ENCODE measurements around the gene BMP8A. TPM values are rescaled to one million over a fixed set of nuclear protein-coding genes. Genes with fewer than 3 reads are reported as not detected.
"Not testable (repeated sequence)": the region's sequence is repeated elsewhere in the genome, so short reads cannot be mapped to it uniquely, and the experiment has no call there.

Gene BMP8A
- total and polyA plus RNA-seq, 2 donors from 2014 or later: 1.2 TPM; not detected in 1

DNA sequence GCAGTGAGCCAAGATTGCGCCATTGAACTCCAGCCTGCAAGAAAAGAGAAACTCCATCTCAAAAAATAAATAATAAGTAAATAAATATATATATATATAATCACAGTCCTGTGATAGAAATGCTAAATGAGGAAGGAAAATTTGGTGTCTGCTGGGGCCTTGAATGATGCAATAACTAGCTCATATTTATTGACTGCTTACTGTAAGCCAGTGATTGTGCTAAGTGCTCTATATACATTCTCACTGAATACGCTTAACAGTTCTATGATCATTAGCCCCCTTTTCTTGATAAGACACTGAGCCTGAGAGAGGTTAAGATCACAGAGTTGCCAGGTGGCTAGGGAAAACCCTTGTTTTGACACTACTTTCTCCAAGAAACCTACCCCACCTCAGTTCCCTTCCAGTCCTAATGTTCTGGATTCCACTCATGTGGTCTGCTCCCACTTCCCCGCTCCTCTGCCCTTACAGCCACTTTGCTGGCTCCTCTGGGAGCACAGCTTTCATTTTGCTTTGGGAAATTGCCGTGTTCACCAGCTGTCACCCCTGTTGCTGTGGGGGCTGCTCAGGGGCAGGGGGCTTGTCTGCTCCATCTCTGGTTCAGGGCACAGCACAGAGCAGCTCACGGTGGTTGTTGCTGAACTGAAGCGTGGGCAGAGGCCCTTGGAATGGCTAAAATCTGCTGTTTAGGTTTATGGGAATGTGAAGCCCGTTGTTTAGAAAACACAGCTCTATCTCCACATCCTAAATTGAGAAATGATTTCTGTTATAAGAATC is 2.5 kb upstream of the BMP8A start:
- Histone ChIP-seq H3K4me1 (ENCODE audit: control insufficient read depth in 2 of 3, insufficient read depth in 2 of 3, low read depth in 1 of 3, low read length in 3 of 3) (peaks cover 0 to 4% (median 0%) of the 10 kb centered on the region in 3 donors), H3K27me3 (ENCODE audit: control insufficient read depth, insufficient read depth, low read length) (peaks cover 5% of the 10 kb centered on the region), H3K9ac (ENCODE audit: low read length in 3 of 3) (no peak overlapping the region), H3K36me3 (ENCODE audit: control insufficient read depth in 2 of 3, insufficient read depth in 3 of 3, low read length in 3 of 3) (peaks cover 2 to 21% (median 16%) of the 10 kb centered on the region in 3 donors), H3K27ac (ENCODE audit: low read depth in 2 of 2, low read length in 2 of 2) (no peak overlapping the region), H3K9me3 (ENCODE audit: control insufficient read depth in 2 of 3, insufficient read depth in 1 of 3, low read length in 3 of 3) (no peaks in the 10 kb centered on the region), H3K4me3 (ENCODE audit: low read length in 3 of 3) (no peak overlapping the region)
- TF ChIP-seq, protein P1, sequence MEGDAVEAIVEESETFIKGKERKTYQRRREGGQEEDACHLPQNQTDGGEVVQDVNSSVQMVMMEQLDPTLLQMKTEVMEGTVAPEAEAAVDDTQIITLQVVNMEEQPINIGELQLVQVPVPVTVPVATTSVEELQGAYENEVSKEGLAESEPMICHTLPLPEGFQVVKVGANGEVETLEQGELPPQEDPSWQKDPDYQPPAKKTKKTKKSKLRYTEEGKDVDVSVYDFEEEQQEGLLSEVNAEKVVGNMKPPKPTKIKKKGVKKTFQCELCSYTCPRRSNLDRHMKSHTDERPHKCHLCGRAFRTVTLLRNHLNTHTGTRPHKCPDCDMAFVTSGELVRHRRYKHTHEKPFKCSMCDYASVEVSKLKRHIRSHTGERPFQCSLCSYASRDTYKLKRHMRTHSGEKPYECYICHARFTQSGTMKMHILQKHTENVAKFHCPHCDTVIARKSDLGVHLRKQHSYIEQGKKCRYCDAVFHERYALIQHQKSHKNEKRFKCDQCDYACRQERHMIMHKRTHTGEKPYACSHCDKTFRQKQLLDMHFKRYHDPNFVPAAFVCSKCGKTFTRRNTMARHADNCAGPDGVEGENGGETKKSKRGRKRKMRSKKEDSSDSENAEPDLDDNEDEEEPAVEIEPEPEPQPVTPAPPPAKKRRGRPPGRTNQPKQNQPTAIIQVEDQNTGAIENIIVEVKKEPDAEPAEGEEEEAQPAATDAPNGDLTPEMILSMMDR (IDR thresholded peaks at IDR 0.05; ENCODE audit: borderline replicate concordance, extremely low read depth, insufficient read depth): no peak
- intact Hi-C loops (cut with DNase I): no loop called here
- no peak for DNase-seq
- no peak for FAIRE-seq

DNA sequence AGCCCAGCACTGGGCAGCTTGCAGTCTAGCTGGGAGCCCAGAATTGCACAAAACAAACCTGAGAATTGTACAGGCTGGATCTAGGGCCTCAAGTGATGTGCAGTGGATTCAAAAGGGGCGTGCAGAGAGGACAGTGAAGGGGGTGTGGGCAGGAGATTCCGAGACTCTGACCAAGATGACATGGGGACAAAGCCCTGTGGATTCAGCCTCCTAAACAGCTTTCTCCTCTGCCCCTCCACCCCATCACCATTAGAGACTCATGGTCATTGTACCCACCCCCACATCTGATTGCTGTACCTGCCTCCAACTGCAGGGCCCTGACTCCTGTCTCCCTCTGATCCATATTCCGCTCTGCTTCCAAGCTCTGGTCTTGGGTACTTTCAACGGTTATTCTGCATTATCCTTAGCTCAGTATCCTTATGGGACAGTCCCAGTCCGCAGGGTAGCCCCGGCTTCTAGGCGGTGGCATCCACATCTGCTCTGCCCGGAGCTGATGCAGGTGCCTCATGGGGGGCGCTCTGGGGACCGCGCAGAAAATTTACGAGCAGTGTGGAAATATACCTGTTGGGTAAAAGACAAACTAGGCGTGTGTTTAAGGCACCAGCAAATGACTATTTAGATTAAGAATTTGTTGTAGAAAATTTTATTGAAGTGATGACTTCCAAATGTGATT is 1.7 kb upstream of the BMP8A start:
- Histone ChIP-seq H3K27ac (ENCODE audit: low read depth in 2 of 2, low read length in 2 of 2) (no peak overlapping the region), H3K9me3 (ENCODE audit: control insufficient read depth in 2 of 3, insufficient read depth in 1 of 3, low read length in 3 of 3) (no peaks in the 10 kb centered on the region), H3K9ac (ENCODE audit: low read length in 3 of 3) (no peak overlapping the region), H3K27me3 (ENCODE audit: control insufficient read depth, insufficient read depth, low read length) (peaks cover 5% of the 10 kb centered on the region), H3K4me3 (ENCODE audit: low read length in 3 of 3) (no peak overlapping the region), H3K4me1 (ENCODE audit: control insufficient read depth in 2 of 3, insufficient read depth in 2 of 3, low read depth in 1 of 3, low read length in 3 of 3) (peaks cover 0 to 4% (median 0%) of the 10 kb centered on the region in 3 donors), H3K36me3 (ENCODE audit: control insufficient read depth in 2 of 3, insufficient read depth in 3 of 3, low read length in 3 of 3) (peaks cover 2 to 18% (median 15%) of the 10 kb centered on the region in 3 donors)
- intact Hi-C loops (cut with DNase I): no loop called here
- no peak for FAIRE-seq
- TF ChIP-seq, protein P1 (IDR thresholded peaks at IDR 0.05; ENCODE audit: borderline replicate concordance, extremely low read depth, insufficient read depth): no peak
- peak in 1 of 5 donors; percentile 69 for DNase-seq

DNA sequence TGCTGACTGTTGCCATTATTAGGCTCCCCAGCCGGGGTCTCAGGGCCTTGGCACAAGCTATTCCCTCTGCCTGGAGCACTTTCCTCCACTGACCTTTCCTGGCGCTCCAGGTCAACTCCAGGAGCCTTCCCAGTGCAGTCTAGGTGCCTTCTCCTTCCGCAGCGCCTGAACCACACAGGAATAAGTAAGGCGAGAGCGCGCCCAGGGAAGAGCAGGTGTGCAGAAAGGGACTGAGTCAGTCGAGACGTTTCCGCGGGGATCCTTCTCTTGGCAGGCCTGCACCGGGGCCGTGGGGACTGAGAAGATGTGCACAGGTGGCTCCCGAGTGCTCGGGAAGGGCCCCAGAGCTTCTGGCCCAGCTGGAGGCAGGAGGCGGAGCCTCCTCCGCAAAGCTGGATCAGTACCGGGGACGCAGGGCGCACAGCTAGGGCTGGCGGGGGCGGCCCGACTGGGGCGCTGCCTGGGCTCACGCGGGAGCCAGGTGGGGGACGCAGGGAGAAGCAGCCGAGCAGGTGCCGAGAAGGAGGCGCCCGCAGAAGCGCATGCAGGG is 765 bp upstream of the BMP8A start:
- H3K9ac ChIP-seq (ENCODE audit: low read length in 3 of 3): no peak overlapping the region
- H3K4me3 ChIP-seq (ENCODE audit: low read length in 3 of 3): no peak overlapping the region
- intact Hi-C loops (cut with DNase I): no loop called here
- no peaks in the 10 kb centered on the region for H3K9me3 ChIP-seq (ENCODE audit: control insufficient read depth in 2 of 3, insufficient read depth in 1 of 3, low read length in 3 of 3)
- TF ChIP-seq, protein P1 (IDR thresholded peaks at IDR 0.05; ENCODE audit: borderline replicate concordance, extremely low read depth, insufficient read depth): no peak
- peaks cover 5% of the 10 kb centered on the region for H3K27me3 ChIP-seq (ENCODE audit: control insufficient read depth, insufficient read depth, low read length)
- H3K27ac ChIP-seq (ENCODE audit: low read depth in 2 of 2, low read length in 2 of 2): no peak overlapping the region
- DNase-seq (peak in 2 of 5 donors; percentile 22 to 74), FAIRE-seq (no peak)
- H3K4me1 ChIP-seq (ENCODE audit: control insufficient read depth in 2 of 3, insufficient read depth in 2 of 3, low read depth in 1 of 3, low read length in 3 of 3): peaks cover 0 to 4% (median 0%) of the 10 kb centered on the region in 3 donors
- peaks cover 2 to 8% (median 6%) of the 10 kb centered on the region in 3 donors for H3K36me3 ChIP-seq (ENCODE audit: control insufficient read depth in 2 of 3, insufficient read depth in 3 of 3, low read length in 3 of 3)

DNA sequence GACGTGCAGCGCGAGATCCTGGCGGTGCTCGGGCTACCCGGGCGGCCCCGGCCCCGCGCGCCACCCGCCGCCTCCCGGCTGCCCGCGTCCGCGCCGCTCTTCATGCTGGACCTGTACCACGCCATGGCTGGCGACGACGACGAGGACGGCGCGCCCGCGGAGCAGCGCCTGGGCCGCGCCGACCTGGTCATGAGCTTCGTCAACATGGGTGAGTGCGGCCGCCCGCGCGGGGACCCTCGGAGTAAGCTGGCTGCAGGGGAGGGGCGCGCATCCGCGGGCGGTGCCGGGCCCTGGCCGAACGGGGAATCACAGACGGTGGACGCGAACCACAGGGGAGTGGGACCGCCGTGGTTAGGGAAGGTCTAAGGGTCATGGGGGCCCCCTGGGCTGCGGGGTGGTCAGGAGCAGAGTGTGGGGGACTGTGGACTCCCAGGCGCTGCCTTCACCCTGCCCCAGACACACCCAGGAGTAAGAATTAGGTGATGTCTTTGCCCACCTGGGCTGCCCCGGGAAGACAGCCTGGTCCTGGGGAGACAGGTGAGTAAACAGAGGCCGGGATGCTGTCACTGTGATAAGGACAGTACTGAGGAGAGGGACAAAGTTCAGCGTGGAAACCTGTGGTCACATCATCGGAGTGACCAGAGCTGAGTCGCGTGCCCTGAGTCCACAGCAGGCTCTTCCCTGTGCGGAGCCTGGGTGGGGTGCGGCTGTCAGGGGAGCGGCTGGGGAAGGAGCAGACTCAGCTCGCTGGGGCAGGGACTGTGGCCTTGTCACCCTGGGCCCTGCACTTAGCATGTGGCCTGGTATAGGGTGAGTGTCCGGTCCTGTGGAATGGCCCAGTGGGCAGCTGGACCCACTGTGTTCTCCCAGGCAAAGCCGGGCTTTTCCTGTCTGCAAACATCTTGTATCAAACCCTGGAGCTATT is 944 bp downstream of the BMP8A start:
- H3K27ac ChIP-seq (ENCODE audit: low read depth in 2 of 2, low read length in 2 of 2); H3K4me1 ChIP-seq (ENCODE audit: control insufficient read depth in 2 of 3, insufficient read depth in 2 of 3, low read depth in 1 of 3, low read length in 3 of 3); intact Hi-C loops (cut with DNase I); H3K36me3 ChIP-seq (ENCODE audit: control insufficient read depth in 2 of 3, insufficient read depth in 3 of 3, low read length in 3 of 3); H3K27me3 ChIP-seq (ENCODE audit: control insufficient read depth, insufficient read depth, low read length); H3K4me3 ChIP-seq (ENCODE audit: low read length in 3 of 3); FAIRE-seq; H3K9ac ChIP-seq (ENCODE audit: low read length in 3 of 3); H3K9me3 ChIP-seq (ENCODE audit: control insufficient read depth in 2 of 3, insufficient read depth in 1 of 3, low read length in 3 of 3): not testable (repeated sequence)
- peak in 1 of 5 donors; percentile 72 for DNase-seq

DNA sequence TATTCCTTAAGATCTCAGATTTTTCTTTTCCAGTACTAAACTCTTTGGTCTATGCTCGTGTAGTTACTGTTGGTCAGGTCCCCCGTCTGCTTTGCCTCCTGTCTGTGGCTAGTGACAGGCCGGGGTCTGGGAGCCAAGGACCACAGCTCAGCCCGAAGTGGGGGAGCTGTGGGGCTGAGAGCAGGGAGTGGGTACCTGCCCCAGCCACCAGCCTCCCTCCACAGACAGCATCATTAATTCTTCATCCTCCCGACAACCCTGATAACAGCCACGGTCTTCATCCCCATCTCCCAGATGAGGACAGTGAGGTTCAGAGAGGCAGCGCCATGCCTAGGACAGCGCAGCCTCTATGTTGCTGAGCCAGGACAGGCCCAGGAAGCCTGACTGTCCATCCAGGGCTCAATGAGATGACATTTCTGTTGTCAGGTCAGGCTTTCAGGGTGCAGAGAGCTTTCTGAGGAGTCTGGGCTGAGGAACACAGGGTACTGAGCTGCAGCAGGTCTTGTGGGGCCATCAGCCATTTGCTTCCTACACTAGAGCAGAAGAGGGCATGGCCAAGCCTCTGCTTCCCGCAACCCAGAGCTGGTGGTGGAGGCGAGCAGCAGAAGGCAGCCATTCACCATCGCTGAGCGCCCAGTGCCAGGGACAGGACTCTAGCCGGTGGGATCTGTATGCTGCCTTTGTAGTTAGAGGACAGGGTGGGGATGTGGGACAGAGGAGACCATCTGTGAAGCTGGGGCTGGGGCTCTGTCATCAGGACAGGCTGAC is 1.8 kb downstream of the BMP8A start:
- DNase-seq; FAIRE-seq; intact Hi-C loops (cut with DNase I); H3K9me3 ChIP-seq (ENCODE audit: control insufficient read depth in 2 of 3, insufficient read depth in 1 of 3, low read length in 3 of 3); H3K4me1 ChIP-seq (ENCODE audit: control insufficient read depth in 2 of 3, insufficient read depth in 2 of 3, low read depth in 1 of 3, low read length in 3 of 3); H3K9ac ChIP-seq (ENCODE audit: low read length in 3 of 3); H3K27me3 ChIP-seq (ENCODE audit: control insufficient read depth, insufficient read depth, low read length); H3K27ac ChIP-seq (ENCODE audit: low read depth in 2 of 2, low read length in 2 of 2); H3K36me3 ChIP-seq (ENCODE audit: control insufficient read depth in 2 of 3, insufficient read depth in 3 of 3, low read length in 3 of 3); H3K4me3 ChIP-seq (ENCODE audit: low read length in 3 of 3): not testable (repeated sequence)

All from kidney (tissue), 14 donors.